Uterus (tissue), 4 donors: ENCODE data around the gene WDR36. TPM values are rescaled to one million over a fixed set of nuclear protein-coding genes. Genes with fewer than 3 reads are reported as not detected.

Experiments used
- DNase-seq, 2 donors: peaks; one replicate each; pipeline ENCODE4 v3.0.0-alpha.2; 2019 to 2020
- H3K27ac ChIP-seq, 2 donors: fragments of 200-600 bp; sonication (generic); 1 replicate in 1 of 2; 2 replicates in 1 of 2; pipeline ENCODE4 v1.5.1; 2016 to 2018
- H3K27me3 ChIP-seq, 2 donors: fragments of 200-600 bp; sonication (generic); one replicate each; pipeline ENCODE4 v1.5.1; 2018 to 2019; ENCODE audit warnings: control low read depth in 1 of 2
- H3K36me3 ChIP-seq, 2 donors: fragments of 200-600 bp; sonication (generic); one replicate each; pipeline ENCODE4 v1.5.1; 2019; ENCODE audit warnings: control low read depth in 1 of 2
- H3K4me1 ChIP-seq, 2 donors: fragments of 200-600 bp; sonication (generic); one replicate each; pipeline ENCODE4 v1.5.1; 2018 to 2019; ENCODE audit warnings: control low read depth in 1 of 2
- H3K4me3 ChIP-seq, 2 donors: fragments of 200-600 bp; sonication (generic); 1 replicate in 1 of 2; 2 replicates in 1 of 2; pipeline ENCODE4 v1.5.1; 2018 to 2019; ENCODE audit warnings: mild to moderate bottlenecking in 1 of 2
- H3K9me3 ChIP-seq, 2 donors: fragments of 200-600 bp; sonication (generic); one replicate each; pipeline ENCODE4 v1.5.1; 2019; ENCODE audit warnings: control low read depth in 1 of 2
- POLR2A ChIP-seq, 2 donors: fragments of 450-650 bp; IDR thresholded peaks; one replicate each; pipeline ENCODE4 v1.6.1; 2016; ENCODE audit warnings: antibody characterized with exemption in 2 of 2, mild to moderate bottlenecking in 1 of 2, moderate library complexity in 1 of 2
- intact Hi-C: fragments of 100-400 bp; cut with DNase I; formaldehyde crosslinking; loops from one replicate; pipeline ENCODE4 v1.15.1; 2023; ENCODE audit warnings: low total_unique reads
- total RNA-seq, 4 donors: library from RNA; depleted of rRNA in 3 of 4; stranded (reverse); fragments of >200 nt in 3 of 4; gene quantifications; one replicate each; pipeline versions ENCODE4 v1.1.0 to v1.2.4, GENCODE V29; 2014 to 2023
- TF ChIP-seq, protein P1 (sequence below), 4 experiments: fragments of 200-600 bp in 2 of 4; fragments of 450-650 bp in 2 of 4; sonication (generic) in 2 of 4; IDR thresholded peaks; one replicate each; pipeline ENCODE4 v1.5.1; 2016 to 2019; ENCODE audit warnings: antibody characterized with exemption in 4 of 4, mild to moderate bottlenecking in 2 of 4, moderate library complexity in 1 of 4
- donor health status: DM: yes; HTN: yes; CAD: no.

The WDR36 gene
- total RNA-seq, 4 donors from 2014 or later: 20.0 to 97.1 (median 29.4) TPM

DNA sequence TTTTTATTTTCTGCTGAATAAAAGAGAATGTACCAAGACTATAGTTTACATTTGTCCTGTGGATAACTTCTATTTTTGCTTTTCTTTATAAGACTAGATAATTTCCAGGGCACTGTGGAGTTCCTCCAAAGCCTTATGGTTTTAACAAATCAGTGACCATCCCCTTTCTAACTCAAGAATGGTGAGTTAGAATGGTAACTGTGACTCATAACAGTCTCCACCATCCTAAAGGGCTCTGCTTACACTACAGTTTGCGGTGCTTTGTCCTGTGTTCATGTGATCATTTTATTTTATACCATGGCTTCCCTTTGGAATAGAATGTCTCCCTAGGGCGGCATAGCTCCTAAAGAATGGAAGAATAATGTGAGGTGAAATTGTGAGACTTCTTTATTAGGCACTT lies 30.2 kb downstream of the WDR36 start:
- no peaks in the 10 kb centered on the region for H3K27me3 ChIP-seq
- no peak for DNase-seq
- TF ChIP-seq, protein P1, sequence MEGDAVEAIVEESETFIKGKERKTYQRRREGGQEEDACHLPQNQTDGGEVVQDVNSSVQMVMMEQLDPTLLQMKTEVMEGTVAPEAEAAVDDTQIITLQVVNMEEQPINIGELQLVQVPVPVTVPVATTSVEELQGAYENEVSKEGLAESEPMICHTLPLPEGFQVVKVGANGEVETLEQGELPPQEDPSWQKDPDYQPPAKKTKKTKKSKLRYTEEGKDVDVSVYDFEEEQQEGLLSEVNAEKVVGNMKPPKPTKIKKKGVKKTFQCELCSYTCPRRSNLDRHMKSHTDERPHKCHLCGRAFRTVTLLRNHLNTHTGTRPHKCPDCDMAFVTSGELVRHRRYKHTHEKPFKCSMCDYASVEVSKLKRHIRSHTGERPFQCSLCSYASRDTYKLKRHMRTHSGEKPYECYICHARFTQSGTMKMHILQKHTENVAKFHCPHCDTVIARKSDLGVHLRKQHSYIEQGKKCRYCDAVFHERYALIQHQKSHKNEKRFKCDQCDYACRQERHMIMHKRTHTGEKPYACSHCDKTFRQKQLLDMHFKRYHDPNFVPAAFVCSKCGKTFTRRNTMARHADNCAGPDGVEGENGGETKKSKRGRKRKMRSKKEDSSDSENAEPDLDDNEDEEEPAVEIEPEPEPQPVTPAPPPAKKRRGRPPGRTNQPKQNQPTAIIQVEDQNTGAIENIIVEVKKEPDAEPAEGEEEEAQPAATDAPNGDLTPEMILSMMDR (IDR thresholded peaks at IDR 0.05): no peak
- no peaks in the 10 kb centered on the region for H3K9me3 ChIP-seq
- intact Hi-C loops: no loop called here
- no peaks in the 10 kb centered on the region for H3K4me1 ChIP-seq
- H3K36me3 ChIP-seq: peaks cover 0 to 5% of the 10 kb centered on the region in 2 donors
- H3K27ac ChIP-seq: no peak overlapping the region
- no peak overlapping the region for H3K4me3 ChIP-seq

DNA sequence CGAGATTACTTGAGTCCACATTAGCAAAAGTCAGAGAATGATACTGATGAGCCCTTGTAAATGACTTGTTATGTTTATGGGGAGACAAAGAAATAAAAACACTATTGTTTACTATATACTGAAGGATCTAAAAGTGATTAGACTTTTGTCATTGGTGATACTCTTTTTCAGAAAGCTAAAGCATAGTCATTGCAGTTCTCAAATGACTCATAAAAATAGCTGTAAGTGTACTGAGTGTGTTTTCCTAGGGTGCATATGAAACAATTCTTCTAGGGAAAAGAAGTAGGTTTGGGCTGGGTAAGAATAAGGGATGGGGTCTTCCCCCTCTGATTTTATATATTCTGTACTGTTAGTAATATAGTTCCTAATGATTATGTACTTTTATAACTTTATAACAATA lies 32.6 kb downstream of the WDR36 start:
- intact Hi-C loops: no loop called here
- peaks cover 0 to 5% of the 10 kb centered on the region in 2 donors for H3K36me3 ChIP-seq
- H3K4me3 ChIP-seq: no peak overlapping the region
- no peaks in the 10 kb centered on the region for H3K4me1 ChIP-seq
- DNase-seq: no peak
- no peaks in the 10 kb centered on the region for H3K9me3 ChIP-seq
- no peaks in the 10 kb centered on the region for H3K27me3 ChIP-seq
- H3K27ac ChIP-seq: no peak overlapping the region
- no peak for TF ChIP-seq POLR2A (IDR thresholded peaks at IDR 0.05)
- TF ChIP-seq, protein P1 (IDR thresholded peaks at IDR 0.05): no peak

DNA sequence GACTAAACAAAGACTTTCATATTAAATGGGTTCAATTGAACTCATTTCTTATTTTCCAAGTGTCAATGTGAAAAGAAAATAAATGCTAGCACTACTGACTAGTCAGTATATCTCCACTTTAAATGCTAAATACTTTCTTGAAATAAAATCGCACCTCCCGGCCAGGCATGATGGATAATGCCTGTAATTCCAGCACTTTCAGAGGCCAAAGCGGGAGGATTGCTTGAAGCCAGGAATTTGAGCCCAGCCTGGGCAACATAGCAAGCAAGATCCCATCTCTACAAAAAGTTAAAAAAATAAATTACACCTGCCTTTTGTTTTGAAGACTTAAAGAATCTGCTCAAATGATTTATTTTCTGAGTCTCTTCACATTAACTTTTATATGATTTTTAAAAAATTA lies 34.7 kb downstream of the WDR36 start:
- no peaks in the 10 kb centered on the region for H3K9me3 ChIP-seq
- no peak overlapping the region for H3K4me3 ChIP-seq
- H3K27ac ChIP-seq: no peak overlapping the region
- no peak for DNase-seq
- no peaks in the 10 kb centered on the region for H3K36me3 ChIP-seq
- intact Hi-C loops: no loop called here
- H3K4me1 ChIP-seq: no peaks in the 10 kb centered on the region
- no peak for TF ChIP-seq POLR2A (IDR thresholded peaks at IDR 0.05)
- TF ChIP-seq, protein P1 (IDR thresholded peaks at IDR 0.05): no peak
- no peaks in the 10 kb centered on the region for H3K27me3 ChIP-seq

DNA sequence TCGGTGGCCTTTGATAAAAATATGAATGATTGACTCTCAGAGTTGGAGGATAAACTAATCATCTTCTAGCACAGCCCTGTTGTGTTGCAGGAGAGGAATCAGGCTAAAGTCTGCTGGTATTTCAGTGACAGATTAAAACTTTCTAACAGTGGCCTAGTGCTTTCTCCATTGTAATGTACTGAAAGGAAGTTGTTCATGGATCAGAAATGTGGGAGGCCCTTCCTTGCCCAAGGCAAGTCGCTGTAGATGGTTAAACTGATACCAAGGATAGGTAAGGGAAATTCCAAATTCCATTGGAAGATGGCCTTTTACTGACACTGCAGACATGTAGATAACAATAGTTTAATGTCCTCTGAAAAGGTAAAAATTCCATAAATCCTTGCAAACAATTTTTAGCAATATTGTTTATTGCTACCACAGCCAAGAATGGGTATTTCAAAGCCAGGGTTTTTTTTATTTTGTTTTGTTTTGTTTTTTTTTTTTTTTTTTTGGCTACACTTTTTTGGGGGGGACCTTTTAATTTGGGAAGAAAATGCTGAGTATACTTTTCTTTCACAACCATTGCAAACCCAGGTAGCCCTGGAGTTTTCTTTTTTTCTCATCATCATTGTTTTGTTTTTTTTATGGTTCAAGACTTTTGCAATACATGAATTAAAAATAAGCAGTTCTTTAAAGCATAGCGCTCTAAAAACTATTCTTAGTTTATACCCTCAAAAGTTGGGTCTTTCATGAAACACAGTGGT lies 35.5 kb downstream of the WDR36 start:
- Histone ChIP-seq H3K27ac (no peak overlapping the region), H3K27me3 (no peaks in the 10 kb centered on the region), H3K9me3 (no peaks in the 10 kb centered on the region), H3K4me3 (no peak overlapping the region), H3K36me3 (no peaks in the 10 kb centered on the region), H3K4me1 (no peaks in the 10 kb centered on the region)
- intact Hi-C loops: no loop called here
- no peak for TF ChIP-seq POLR2A (IDR thresholded peaks at IDR 0.05)
- TF ChIP-seq, protein P1 (IDR thresholded peaks at IDR 0.05): no peak
- DNase-seq: no peak

DNA sequence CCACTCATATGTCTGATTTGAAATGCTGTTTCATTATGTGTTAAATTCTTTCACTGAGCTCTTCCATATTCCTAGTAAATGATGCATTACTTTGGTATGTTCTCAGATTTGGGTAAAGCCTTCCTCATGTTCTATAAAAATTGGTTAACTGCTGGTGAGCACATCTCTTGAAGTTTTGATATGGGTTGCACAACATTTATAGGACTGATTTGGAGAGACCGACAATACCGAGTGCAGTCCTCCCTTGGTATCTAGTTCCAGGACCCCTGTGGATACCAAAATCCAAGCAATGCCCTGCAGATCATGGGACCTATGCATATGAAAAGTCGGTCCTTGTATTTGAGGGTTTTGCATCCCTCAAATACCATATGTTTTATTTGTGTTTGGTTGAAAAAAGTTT lies 37.8 kb downstream of the WDR36 start:
- TF ChIP-seq, protein P1 (IDR thresholded peaks at IDR 0.05): no peak
- TF ChIP-seq POLR2A (IDR thresholded peaks at IDR 0.05): no peak
- H3K9me3 ChIP-seq: no peaks in the 10 kb centered on the region
- H3K36me3 ChIP-seq: no peaks in the 10 kb centered on the region
- H3K27ac ChIP-seq: no peak overlapping the region
- H3K27me3 ChIP-seq: no peaks in the 10 kb centered on the region
- H3K4me3 ChIP-seq: no peak overlapping the region
- DNase-seq: no peak
- no peaks in the 10 kb centered on the region for H3K4me1 ChIP-seq
- intact Hi-C loops: no loop called here
